ENCODE data around the gene ZBTB11. TPM values are rescaled to one million over a fixed set of nuclear protein-coding genes. Genes with fewer than 3 reads are reported as not detected.

The ZBTB11 gene
- total and polyA plus RNA-seq, 2 experiments from 2014 or later, result 7.3 to 15.8 TPM

DNA sequence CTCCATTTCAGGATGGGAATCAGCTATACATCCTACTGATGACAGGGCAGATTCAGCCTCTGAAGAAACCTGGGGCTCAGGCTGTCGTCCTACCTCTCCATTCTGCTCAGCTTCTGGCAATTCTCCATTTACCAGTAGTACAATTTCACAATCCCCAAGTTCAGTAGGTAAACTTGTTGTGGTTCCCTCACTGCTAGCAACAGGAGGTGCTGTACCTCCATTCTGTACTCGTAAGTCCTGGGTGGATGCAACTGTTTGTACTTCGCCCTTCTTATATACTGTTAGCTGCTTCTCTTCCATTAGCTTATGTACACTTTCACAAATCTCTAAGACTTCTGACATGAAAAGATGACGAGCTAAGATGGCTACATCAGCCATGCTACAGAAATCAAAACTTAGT lies 11.6 kb downstream of the ZBTB11 start:
- Histone ChIP-seq H3K9me3 (ENCODE audit: low read depth) (no peaks in the 10 kb centered on the region), H3K27ac (no peak overlapping the region), H3K4me1 (ENCODE audit: low read depth) (no peaks in the 10 kb centered on the region), H3K4me3 (no peak overlapping the region), H3K27me3 (no peaks in the 10 kb centered on the region), H3K36me3 (peaks cover 22% of the 10 kb centered on the region)
- DNase-seq (ENCODE audit: low read depth in 1 of 2, low spot score in 1 of 2), result no peak
- TF ChIP-seq, protein P1, sequence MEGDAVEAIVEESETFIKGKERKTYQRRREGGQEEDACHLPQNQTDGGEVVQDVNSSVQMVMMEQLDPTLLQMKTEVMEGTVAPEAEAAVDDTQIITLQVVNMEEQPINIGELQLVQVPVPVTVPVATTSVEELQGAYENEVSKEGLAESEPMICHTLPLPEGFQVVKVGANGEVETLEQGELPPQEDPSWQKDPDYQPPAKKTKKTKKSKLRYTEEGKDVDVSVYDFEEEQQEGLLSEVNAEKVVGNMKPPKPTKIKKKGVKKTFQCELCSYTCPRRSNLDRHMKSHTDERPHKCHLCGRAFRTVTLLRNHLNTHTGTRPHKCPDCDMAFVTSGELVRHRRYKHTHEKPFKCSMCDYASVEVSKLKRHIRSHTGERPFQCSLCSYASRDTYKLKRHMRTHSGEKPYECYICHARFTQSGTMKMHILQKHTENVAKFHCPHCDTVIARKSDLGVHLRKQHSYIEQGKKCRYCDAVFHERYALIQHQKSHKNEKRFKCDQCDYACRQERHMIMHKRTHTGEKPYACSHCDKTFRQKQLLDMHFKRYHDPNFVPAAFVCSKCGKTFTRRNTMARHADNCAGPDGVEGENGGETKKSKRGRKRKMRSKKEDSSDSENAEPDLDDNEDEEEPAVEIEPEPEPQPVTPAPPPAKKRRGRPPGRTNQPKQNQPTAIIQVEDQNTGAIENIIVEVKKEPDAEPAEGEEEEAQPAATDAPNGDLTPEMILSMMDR (IDR thresholded peaks at IDR 0.05; ENCODE audit: low read depth, low read length), result no peak

DNA sequence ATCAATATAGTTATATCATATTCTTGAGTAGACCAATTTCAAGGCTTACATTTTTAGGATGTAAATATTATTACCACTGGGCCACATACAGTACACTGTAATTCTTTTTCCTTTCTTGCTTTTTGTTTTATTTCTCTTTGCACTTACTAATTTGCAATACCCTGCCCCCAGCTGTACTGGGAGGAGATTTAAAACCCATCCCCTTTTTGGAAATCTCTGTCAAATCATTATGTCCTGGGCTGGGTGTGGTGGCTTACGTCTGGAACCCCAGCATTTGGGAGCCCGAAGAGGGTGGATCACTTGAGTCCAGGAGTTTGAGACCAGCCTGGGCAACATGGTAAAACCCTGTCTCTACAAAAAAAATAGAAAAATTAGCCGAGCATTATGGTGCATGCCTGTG lies 16.2 kb downstream of the ZBTB11 start:
- Histone ChIP-seq H3K36me3 (peaks cover 41% of the 10 kb centered on the region), H3K4me1 (ENCODE audit: low read depth) (no peaks in the 10 kb centered on the region), H3K9me3 (ENCODE audit: low read depth) (no peaks in the 10 kb centered on the region), H3K27me3 (no peaks in the 10 kb centered on the region), H3K4me3 (no peak overlapping the region), H3K27ac (no peak overlapping the region)
- no peak for DNase-seq (ENCODE audit: low read depth in 1 of 2, low spot score in 1 of 2)
- TF ChIP-seq, protein P1 (IDR thresholded peaks at IDR 0.05; ENCODE audit: low read depth, low read length), result no peak

DNA sequence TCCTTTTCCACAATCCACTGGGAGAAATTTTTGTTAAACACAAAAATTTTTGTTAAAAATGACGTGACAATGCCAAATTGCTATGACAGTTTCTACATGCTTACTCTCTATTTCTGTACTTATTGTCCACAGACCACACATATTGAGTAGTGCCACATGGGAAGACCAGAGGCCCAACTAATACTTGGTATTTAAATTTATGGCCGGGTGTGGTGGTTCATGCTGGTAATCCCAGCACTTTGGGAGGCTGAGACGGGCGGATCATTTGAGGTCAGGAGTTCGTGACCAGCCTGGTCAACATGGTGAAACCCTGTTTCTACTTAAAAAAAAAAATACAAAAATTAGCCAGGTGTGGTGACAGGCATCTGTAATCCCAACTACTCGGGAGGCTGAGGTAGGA lies 20.3 kb downstream of the ZBTB11 start:
- peaks cover 58% of the 10 kb centered on the region for H3K36me3 ChIP-seq
- H3K4me3 ChIP-seq, result no peak overlapping the region
- no peaks in the 10 kb centered on the region for H3K27me3 ChIP-seq
- DNase-seq (ENCODE audit: low read depth in 1 of 2, low spot score in 1 of 2), result no peak
- no peak overlapping the region for H3K27ac ChIP-seq
- H3K9me3 ChIP-seq (ENCODE audit: low read depth), result no peaks in the 10 kb centered on the region
- no peaks in the 10 kb centered on the region for H3K4me1 ChIP-seq (ENCODE audit: low read depth)
- TF ChIP-seq, protein P1 (IDR thresholded peaks at IDR 0.05; ENCODE audit: low read depth, low read length), result no peak

DNA sequence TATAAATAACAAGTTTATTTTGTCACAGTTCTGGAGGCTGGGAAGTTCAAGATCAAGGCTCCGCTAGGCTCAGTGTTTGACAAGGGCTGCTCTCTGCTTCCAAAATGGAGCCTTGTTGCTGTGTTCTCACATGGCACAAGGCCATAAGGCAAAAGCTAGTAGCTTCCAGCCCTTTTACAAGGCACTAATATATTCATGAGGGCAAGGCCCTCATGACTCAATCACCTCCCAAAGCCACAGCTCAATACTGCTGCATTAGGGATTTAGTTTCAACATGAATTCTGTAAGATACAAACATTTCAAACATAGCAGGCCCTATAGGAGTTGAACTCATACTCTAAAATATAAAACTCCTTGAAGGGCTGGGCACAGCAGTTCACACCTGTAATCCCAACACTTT lies 30.2 kb downstream of the ZBTB11 start:
- TF ChIP-seq, protein P1 (IDR thresholded peaks at IDR 0.05; ENCODE audit: low read depth, low read length), result no peak
- peaks cover 30% of the 10 kb centered on the region for H3K36me3 ChIP-seq
- no peaks in the 10 kb centered on the region for H3K27me3 ChIP-seq
- H3K4me1 ChIP-seq (ENCODE audit: low read depth), result no peaks in the 10 kb centered on the region
- no peaks in the 10 kb centered on the region for H3K9me3 ChIP-seq (ENCODE audit: low read depth)
- no peak overlapping the region for H3K27ac ChIP-seq
- no peak overlapping the region for H3K4me3 ChIP-seq
- no peak for DNase-seq (ENCODE audit: low read depth in 1 of 2, low spot score in 1 of 2)

DNA sequence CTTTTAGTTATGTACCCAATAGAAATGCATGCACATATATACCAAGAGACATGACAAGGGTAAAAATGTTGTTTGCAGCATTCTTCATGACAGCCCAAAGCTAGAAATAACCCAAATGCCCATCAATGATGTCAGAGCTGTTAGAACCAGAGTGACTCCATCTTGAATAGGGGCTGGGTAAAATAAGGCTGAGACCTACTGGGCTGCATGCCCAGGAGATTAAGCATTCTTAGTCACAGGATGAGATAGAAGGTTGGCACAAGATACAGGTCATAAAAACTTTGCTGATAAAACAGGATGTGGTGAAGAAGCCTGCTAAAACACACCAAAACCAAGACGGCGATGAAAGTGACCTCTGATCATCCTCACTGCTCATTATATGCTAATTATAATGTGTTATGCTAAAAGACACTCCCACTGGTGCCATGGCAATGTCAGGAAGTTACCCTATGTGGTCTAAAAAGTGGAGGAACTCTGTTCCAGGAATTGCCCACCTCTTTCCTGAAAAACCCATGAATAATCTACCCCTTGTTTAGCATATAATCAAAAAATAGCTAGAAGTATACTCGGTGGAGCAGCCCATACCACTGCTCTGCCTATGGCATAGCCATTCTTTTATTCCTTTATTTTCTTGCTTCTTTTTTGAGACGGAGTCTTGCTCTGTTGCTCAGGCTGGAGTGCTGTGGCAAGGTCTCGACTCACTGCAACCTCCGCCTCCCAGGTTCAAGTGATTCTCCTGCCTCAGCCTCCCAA lies 32.9 kb downstream of the ZBTB11 start:
- no peak overlapping the region for H3K4me3 ChIP-seq
- peaks cover 7% of the 10 kb centered on the region for H3K36me3 ChIP-seq
- H3K4me1 ChIP-seq (ENCODE audit: low read depth), result no peaks in the 10 kb centered on the region
- TF ChIP-seq, protein P1 (IDR thresholded peaks at IDR 0.05; ENCODE audit: low read depth, low read length), result no peak
- no peaks in the 10 kb centered on the region for H3K27me3 ChIP-seq
- DNase-seq (ENCODE audit: low read depth in 1 of 2, low spot score in 1 of 2), result peak in 1 of 2 donors; percentile 71
- H3K9me3 ChIP-seq (ENCODE audit: low read depth), result no peaks in the 10 kb centered on the region
- H3K27ac ChIP-seq, result no peak overlapping the region

Measured in cardiac muscle cell (in vitro differentiated cells and primary cell).